HG02943 (cell line): ENCODE data around the gene FAM153A.
"Not testable (repeated sequence)": the region's sequence is repeated elsewhere in the genome, so short reads cannot be mapped to it uniquely, and the experiment has no call there.

Experiments used
- ATAC-seq: cut with Tn5 transposase; IDR thresholded peaks from one replicate; pipeline ENCODE4 v1.9.1; 2021; ENCODE audit warnings: mild to moderate bottlenecking, low read depth, moderate library complexity; ENCODE audit not compliant: unreplicated experiment

FAM153A gene

GRCh38 chr5:177782792-177783633, at the start of gene FAM153A:
FAM153A (minus strand) TSS chr5:177782899.
- not testable (repeated sequence) for ATAC-seq

DNA sequence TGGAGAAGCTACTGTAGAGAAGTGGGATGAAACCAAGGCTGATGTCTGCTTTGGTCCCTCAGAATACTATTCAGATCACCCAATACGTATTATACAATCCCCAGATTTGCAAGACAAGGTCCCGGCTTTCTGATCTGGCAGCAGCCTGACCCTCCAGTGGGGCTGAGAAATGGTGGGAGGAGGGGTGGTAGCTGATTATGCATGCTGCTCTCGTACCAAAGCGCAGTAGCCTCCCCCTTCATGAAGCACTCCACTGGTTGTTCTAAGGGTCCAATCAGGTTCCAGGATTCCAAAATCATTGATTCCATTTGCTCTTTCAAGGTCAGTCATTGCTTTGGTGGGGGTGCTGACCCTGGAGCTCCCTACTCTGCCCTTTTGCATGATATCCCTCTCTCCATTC, 49.6 kb upstream of the FAM153A start:
- ATAC-seq = not testable (repeated sequence)

- not testable (repeated sequence) for ATAC-seq
Observed at GRCh38 chr5:177826073-177826472, 43.4 kb upstream of the FAM153A start.

GRCh38 chr5:177824776-177825175, 42.1 kb upstream of the FAM153A start:
- not testable (repeated sequence) for ATAC-seq

DNA sequence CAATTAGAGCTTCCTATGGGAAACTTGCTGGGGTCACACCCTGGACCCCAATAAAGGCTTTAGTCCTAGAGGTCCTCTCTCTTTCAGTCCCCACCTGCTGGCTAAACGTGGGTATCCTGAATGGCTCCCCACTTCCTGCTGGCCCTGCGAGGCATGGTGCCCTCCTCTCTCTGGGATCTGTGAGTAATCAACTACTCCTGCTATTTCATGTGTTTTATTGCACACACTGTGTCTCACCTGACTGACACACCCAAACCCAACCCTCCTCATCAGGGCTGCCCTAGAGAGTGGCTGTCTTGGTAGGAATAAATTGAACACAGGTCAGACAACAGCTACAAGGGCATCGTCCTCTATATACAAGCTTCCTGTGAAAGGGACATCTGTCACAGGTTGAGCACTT, 39.8 kb upstream of the FAM153A start:
- ATAC-seq = not testable (repeated sequence)

DNA sequence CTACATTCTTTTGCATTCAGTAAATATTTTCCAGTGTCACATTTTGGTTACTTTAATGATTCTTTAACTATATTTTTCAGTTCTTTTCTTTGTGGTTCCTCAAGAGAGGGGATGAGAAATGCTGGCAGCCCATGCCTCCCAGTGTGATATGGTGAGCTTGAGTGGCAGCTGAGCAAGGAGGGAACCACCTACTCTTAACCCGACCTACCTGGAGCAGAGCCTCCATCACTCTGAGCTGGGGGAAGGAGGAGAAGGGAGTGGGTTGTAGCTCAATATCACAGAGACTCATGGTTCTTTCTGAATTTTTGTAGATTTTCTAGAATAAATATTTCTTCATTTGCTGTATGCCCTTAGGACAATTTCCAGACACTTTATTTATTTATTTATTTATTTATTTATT, 37.0 kb upstream of the FAM153A start:
- not testable (repeated sequence) for ATAC-seq

DNA sequence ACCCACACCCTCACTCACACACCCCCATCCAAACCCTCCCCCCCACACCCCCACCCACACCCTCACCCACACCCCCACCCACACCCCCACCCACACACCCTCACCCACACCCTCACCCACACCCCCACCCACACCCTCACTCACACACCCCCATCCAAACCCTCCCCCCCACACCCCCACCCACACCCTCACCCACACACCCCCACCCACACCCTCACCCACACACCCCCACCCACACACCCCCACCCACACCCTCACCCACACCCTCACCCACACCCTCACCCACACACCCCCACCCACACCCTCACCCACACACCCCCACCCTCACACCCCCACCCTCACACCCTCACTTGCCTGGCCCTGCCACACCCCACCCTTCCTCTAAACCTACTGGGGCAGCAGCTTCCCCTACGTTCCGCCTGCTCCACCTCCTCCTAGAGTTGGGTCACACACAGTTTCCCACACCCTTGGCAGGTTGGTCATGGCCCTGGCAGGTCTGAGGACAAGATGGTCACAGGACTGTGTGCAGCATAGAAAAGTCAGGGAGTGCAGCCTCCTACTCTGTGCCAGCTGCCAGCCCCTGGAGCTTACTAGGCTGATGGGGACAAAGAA, 30.2 kb upstream of the FAM153A start:
- not testable (repeated sequence) for ATAC-seq

DNA sequence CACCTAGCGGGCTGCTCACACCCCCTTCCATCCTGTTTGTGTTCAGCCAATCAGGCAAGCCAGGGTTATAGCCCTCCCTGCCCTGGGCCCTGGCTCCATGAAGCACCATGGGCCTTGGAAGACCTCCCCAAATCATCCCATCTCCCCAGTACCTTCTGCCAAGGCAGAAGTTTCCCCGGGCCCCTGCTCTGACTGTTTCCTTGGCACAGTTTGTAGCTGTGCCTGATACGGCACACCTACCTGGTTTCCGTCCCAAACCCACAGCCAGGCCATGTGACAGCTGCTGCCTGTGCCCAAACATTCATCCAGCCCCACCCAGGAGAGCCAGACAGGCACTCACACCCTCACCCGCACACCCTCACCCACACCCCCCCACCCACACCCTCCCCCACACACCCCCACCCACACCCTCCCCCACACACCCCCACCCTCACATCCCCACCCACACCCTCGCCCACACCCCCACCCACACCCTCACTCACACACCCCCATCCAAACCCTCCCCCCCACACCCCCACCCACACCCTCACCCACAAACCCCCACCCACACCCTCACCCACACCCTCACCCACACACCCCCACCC, 29.6 kb upstream of the FAM153A start:
- ATAC-seq = not testable (repeated sequence)

GRCh38 chr5:177809209-177809913, 26.7 kb upstream of the FAM153A start:
- ATAC-seq = not testable (repeated sequence)

DNA sequence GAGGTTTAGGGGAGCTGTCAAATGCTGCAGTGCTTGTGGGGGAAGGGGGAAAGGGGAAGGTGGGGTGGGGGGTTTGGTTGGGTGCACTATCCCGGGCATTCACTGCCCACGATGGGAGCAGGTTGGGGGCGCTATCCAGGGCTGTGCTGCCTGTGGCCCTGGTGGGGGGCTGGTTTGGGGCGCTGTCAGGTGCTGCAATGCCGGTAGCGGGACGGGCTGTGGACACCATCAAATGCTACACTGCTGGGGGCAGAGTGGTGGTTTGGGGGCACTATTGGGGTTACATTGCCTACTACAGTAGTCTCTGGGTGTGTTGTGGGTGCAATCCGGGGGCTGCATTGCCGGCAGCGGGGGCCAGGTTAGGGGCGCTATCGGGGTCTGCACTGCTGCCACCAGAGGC, 25.7 kb upstream of the FAM153A start:
- ATAC-seq = not testable (repeated sequence)

DNA sequence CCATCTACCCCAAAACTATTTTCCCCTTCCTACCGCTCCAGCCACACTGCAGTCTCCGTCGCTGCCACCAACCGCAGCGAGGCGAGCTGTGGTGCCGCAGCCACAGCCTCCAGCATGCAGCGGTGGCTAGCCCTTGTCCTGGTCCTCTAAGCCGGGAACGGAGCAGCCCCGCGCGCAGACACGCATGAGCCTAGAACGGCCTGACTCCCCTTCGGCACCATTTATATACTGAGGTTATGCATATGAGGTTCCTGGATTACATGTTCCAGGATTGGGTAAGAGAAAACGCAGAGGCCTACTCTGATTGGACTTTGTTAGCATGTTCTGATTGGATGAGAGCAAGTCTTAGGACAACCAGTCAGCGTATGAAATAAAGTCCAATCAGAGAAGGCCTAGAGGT, 24.6 kb upstream of the FAM153A start:
- not testable (repeated sequence) for ATAC-seq

DNA sequence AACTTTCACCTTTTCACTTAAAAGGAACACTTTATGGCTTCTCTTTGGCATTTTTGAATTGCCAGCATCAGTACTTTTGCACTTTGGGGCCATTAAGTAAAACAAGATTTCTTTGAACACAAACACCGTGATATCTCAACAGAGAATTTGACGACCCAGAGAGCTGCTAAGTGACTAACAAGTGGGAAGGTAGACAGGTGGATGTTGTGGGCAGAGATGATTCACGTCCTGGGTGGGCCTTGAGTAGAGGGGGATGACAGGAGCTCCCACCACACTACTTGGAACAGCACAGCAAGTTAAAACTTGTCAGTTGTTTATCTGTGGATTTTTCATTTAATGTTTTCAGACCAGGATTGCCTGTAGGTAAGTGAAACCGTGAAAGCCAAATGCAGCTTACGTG, 18.7 kb upstream of the FAM153A start:
- ATAC-seq = not testable (repeated sequence)

DNA sequence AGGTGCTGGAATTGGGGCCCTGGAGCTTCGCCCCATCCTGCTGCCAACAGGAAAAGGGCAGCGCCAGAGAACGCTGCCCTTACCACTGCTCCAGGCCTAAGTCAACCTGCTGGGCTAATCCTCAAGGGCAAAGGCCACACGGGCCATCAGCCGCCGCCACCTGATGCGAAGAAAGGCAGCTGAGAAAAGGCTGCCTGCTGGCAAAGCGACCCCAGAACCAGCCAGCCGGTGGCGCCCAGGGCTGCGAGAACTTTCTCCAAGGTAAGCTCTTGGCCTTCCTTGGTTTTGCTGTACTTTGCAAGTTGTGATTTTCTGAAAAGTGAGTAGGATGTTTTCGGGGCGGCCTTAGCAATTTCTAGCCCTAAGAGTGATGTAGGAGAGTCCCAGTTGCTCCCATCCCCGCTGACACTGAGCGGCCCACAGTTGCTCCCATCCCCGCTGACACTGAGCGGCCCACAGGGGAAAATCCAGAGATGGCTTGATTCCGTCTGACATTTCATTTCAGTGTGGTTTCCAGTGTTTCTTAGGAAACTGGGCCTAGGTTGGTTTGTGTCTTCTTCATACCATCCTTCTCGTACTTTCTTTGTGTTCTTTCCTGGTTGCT, 15.6 kb upstream of the FAM153A start:
- ATAC-seq = not testable (repeated sequence)

GRCh38 chr5:177793272-177793671, 10.6 kb upstream of the FAM153A start:
- ATAC-seq = not testable (repeated sequence)

DNA sequence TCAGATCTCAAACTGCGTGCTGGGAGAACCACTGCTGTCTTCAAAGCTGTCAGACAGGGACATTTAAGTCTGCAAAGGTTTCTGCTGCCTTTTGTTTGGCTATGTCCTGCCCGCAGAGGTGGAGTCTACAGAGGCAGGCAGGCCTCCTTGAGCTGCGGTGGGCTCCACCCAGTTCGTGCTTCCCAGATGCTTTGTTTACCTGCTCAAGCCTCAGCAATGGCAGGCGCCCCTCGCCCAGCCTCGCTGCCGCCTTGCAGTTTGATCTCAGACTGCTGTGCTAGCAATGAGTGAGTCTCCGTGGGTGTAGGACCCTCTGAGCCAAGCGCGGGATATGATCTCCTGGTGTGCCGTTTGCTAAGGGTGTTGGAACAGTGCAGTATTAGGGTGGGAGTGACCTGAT, 8.9 kb upstream of the FAM153A start:
- not testable (repeated sequence) for ATAC-seq

DNA sequence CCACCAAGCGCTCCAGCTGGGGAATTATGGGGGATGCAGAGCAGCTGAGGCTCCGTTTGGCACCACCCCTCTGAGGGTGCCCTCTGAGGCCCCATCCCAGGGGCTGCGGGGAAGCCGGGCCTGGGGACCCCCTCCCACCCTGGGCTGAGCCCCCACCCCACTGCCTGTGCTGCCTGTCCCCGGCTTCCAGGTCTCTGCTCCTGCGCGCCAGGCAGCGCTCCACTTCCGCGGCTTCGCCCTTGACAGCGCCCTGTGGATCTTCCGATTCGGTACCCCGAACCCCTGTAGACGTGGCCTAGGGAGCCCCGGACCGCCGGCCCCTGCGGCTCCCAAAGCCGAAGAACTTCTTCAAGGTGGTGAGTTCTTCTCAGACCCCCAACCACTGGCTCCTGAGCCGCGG, 530 bp downstream of the FAM153A start:
- not testable (repeated sequence) for ATAC-seq

GRCh38 chr5:177771206-177771605, 11.5 kb downstream of the FAM153A start:
- not testable (repeated sequence) for ATAC-seq

DNA sequence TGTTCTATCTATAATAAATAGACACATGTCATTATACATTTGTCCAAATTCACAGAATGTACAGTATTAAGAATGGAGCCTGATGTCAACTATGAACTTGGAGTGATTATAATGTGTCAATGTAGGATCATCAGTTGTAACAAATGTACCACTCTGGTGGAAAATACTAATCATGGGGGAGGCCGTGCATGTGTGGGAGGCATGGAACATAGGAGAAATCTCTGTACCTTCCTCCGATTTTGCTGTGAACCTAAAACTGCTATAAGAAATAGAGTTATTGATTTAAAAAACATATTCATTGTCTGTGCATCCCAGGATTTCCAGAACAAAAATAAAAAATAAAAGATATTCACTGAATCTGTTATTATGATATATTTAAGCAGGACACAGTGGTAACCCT, 12.1 kb downstream of the FAM153A start:
- ATAC-seq = not testable (repeated sequence)

DNA sequence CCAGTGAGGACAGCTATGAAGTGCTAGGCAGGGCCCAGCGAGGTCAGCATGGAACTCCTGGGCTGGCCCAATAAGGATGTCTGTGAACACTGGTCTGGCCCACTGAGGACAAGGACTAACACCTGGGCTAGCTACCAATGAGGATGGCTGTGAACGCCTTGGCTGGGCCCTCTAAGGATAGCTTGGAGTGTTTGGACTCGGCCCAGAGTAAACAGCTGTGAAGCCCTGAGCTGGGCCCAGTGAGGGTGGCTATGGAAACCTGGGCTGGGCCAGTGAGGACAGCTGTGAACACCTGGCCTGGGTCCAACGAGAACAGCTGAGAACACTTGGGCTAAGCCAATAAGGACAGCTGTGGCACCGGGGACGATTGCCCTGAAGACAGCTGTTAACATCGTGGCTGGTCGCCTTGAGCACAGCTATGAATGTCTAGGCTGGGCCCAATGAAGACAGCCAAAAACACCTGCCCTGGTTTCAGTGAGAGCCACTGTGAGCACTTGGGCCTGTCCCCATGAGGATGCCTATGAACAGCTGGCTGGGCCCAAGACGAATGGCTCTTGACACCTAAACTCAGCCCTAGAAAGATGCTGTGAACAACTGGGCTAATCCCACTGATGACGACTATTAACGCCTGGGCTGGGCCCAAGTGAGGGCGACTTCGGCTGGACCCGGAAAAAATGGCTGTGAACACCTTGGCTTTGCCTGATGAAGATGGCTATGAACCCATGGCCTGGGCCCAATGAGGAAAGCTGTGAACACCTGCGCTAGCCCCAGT, 18.8 kb downstream of the FAM153A start:
- not testable (repeated sequence) for ATAC-seq

DNA sequence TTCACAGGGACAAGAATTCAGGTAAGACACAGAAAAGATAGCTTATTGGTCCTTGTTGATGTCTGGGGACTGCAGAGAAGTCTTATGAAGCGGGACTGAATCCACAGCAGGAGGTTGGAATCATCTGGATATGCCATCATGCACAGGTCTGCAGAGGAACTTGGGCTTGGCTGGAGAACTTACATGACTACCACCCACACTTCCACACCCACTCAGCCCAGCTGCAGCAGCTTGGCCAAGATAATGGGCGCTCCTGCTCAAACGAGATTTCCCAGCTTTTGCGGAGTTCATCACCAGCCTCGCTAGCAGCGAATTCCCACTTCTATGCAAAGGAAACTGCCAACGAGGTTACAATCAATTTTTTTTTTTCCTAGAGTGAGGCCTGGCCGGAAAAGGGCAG, 21.7 kb downstream of the FAM153A start:
- not testable (repeated sequence) for ATAC-seq
